DND-41 (cell line): ENCODE results near the gene ELK4.

Experiments used
- EZH2 ChIP-seq: IDR thresholded peaks from 3 replicates; pipeline ENCODE4 v1.6.1; 2012; ENCODE audit warnings: borderline replicate concordance, low read depth, mild to moderate bottlenecking, moderate library complexity, low read length, inconsistent platforms; ENCODE audit not compliant: severe bottlenecking
- TF ChIP-seq, protein P1 (sequence below): IDR thresholded peaks from 2 replicates; pipeline ENCODE4 v1.5.1; 2012; ENCODE audit warnings: borderline replicate concordance, low read length, moderate library complexity, mild to moderate bottlenecking; ENCODE audit not compliant: poor library complexity, severe bottlenecking; ENCODE audit errors: extremely low read depth

DNA sequence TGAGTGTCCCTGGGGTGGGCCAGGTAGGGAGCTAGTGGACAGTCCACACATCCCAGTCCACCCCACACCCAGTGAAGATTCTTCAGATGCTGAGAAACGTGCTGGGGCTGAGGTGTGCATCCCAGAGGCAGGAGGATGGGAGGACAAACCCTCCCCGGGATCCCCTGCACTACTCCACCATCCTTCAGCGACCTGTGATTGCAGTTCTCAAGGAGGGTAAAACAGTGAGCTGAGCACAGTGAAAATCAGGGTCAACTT is 51.0 kb downstream of the ELK4 start:
- TF ChIP-seq EZH2: no peak
- TF ChIP-seq, protein P1, sequence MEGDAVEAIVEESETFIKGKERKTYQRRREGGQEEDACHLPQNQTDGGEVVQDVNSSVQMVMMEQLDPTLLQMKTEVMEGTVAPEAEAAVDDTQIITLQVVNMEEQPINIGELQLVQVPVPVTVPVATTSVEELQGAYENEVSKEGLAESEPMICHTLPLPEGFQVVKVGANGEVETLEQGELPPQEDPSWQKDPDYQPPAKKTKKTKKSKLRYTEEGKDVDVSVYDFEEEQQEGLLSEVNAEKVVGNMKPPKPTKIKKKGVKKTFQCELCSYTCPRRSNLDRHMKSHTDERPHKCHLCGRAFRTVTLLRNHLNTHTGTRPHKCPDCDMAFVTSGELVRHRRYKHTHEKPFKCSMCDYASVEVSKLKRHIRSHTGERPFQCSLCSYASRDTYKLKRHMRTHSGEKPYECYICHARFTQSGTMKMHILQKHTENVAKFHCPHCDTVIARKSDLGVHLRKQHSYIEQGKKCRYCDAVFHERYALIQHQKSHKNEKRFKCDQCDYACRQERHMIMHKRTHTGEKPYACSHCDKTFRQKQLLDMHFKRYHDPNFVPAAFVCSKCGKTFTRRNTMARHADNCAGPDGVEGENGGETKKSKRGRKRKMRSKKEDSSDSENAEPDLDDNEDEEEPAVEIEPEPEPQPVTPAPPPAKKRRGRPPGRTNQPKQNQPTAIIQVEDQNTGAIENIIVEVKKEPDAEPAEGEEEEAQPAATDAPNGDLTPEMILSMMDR: no peak
